NCI-H2171 (cell line): ENCODE data around the gene NEDD8.
"Not testable (repeated sequence)": the region's sequence is repeated elsewhere in the genome, so short reads cannot be mapped to it uniquely, and the experiment has no call there.

Source experiments
- DNase-seq: peaks from one replicate; lab custom pipeline; 2025; lab: John Stamatoyannopoulos, UW

NEDD8 gene

DNA sequence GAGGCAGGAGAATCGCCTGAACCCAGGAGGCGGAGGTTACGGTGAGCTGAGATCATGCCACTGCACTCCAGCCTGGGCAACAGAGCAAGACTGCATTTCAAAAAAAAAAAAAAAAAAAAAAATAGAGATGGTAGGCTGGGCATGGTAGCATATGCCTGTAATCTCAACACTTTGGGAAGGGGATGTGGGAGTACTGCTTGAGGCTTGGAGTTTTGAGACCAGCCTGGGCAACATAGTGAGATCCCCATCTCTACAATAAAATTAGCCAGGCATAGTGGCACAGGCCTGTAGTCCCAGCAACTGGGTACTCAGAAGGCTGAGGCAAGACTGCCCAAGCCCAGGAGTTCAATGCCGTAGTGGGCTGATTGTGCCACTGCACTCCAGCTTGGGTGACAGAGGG is 9.2 kb downstream of the NEDD8 start:
- DNase-seq = not testable (repeated sequence)

GRCh38 chr14:24219521-24219920 is 12.6 kb downstream of the NEDD8 start:
- no peak for DNase-seq

- DNase-seq = no peak
Measured at GRCh38 chr14:24219080-24219479, 13.1 kb downstream of the NEDD8 start.

DNA sequence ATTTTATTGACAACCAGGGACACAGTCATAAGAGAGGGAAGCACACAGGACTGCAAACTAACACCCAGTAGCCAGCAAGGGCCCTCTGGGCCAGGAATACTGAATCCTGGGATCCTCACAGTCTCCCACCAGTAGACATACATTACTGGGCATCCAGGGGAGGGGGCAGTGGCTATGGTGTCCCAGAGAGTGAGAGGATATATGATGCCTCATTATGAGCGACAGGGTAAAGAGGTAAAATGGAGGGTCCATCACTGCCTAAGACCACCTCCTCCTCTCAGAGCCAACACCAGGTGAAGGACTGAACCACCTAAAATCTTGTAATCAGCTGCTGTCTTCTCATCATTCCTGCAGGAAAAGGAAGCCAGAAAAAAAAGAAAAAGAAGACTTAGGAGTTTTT is 15.3 kb downstream of the NEDD8 start:
- not testable (repeated sequence) for DNase-seq

- no peak for DNase-seq
Measured at GRCh38 chr14:24216345-24216699, 15.8 kb downstream of the NEDD8 start.

- peak; percentile 89 for DNase-seq
Measured at GRCh38 chr14:24215495-24216344, 16.4 kb downstream of the NEDD8 start, which contains the start of gene MDP1. MDP1 (minus strand) TSS chr14:24216066; CDS start chr14:24215955, 111 bp downstream.

- no peak for DNase-seq
Measured at GRCh38 chr14:24213866-24214662, 18.1 kb downstream of the NEDD8 start.

GRCh38 chr14:24212924-24213865 is 19.0 kb downstream of the NEDD8 start, which contains the start of gene CHMP4A:
CHMP4A (minus strand) TSS chr14:24213488; CDS start chr14:24213439, 49 bp downstream.
- peak; percentile 99 for DNase-seq

DNA sequence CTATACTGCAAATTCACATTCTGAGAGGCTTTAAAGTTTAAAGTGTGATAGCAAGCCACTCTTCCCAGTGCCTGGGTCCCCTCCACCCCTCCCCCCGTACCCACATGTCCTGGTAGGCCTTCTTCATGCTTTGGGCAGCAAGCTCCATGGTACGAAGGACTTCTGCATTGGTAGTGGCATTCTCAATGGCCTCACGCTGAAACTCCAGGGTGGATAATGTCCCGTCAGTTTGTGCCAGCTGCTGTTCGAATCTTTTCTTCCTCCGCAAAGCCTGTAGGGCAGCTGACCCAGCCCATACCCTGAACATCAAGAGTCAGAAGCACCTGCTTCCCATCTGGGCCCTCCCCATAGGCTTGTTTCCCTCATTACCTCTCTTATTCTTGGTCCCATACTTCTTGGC is 20.9 kb downstream of the NEDD8 start:
- no peak for DNase-seq

DNA sequence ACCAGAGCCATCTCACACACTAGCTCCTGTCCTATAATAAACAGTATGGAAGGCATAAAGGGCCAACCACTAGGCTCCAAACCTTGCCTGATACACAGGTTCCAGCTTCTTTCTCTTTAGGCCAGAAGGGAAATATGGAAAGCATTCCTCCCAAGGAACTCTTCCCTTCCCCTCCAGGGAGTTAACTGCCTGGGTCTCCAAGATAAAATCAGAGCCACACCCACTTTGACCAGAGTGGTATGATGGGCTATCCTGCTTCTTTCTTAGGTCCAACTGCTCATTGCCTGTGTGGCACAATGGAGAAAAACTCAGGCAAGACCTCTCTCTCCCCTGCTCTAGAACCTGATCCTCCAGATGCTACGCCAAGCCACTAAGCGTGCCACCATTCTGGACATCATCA is 24.5 kb downstream of the NEDD8 start:
- DNase-seq = no peak

DNA sequence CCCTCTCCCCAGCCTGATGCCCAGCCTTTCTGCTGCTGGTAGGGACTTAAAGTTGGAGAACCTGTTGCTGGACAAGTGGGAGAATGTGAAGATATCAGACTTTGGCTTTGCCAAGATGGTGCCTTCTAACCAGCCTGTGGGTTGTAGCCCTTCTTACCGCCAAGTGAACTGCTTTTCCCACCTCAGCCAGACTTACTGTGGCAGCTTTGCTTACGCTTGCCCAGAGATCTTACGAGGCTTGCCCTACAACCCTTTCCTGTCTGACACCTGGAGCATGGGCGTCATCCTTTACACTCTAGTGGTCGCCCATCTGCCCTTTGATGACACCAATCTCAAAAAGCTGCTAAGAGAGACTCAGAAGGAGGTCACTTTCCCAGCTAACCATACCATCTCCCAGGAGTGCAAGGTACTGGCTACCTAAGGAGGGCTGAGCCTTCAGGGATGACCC is 25.0 kb downstream of the NEDD8 start:
- DNase-seq = no peak

DNA sequence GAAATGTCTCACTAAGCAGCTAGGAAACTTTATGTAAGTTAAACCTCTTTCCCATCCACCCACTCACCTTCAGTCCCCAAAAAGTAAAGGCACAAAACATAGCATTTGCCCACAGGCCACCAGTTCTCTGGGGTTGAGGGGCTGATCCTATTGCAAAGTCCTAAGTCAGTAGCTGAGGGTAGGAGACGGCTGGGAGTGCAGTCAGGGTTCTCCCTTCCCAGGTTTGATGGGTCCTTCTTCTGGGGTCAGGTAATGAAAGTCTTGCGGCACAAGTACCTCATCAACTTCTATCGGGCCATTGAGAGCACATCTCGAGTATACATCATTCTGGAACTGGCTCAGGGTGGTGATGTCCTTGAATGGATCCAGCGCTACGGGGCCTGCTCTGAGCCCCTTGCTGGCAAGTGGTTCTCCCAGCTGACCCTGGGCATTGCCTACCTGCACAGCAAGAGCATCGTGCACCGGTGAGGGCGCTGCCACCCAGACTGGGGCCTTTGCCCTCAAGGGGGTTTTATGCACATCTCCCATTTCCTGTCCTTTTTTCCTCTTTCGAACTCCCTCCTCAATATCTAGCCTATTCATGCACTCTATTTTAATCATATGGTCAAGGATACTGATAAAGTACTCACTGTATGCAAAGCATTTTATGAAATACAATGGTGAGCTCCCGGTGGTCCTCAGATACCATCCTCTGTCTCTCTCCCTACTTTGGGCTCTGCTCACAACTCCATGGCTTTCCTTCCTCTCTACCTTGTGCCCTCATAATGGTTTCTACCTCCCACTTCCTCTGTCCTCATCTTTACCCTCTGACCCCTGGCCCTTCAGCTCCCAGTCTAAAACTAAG is 25.7 kb downstream of the NEDD8 start:
- no peak for DNase-seq

DNA sequence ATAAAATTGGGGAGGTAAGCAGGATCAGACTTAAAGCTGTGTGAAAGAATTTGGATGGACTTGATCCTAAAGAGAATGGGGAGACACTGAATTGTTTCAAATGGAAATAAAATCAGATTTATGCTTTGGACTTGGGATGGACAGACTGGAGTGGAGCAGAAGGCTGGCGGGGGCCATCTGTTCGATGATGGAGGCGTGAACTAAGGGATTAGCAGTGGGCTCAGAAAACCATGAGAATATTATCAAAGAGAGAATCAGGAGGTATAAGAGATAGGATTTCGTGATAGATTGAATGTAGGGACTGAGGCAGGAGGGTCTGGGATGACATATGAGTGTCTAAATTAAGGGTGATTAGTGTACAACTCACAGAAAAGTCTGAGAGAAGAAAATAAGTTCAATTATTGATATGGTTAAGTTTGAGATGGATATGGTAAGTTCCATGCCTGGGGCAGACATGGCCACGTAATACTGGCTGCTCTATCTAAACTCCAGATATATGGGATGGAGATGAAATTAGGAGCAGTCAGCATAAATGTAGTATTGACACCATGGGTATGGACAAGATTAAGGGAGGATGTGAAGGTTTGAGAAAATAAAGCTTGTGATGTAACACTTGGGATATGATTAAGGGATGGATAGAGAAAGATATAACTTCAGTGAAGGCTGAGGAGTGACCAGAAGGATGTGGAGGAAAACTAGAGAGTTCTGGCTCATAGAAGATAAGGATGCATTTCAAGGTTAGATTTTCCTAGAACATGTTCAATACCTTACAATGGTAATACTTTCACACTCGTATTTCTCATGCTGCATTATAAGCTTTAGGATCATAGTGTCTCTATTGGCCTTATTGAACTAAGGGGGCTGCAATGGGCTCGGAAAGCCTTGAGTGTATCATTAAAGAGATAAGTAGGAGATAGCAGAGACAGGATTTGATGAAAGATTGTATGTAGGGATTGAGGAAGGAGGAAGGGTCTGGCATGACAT is 27.7 kb downstream of the NEDD8 start:
- DNase-seq = no peak

DNA sequence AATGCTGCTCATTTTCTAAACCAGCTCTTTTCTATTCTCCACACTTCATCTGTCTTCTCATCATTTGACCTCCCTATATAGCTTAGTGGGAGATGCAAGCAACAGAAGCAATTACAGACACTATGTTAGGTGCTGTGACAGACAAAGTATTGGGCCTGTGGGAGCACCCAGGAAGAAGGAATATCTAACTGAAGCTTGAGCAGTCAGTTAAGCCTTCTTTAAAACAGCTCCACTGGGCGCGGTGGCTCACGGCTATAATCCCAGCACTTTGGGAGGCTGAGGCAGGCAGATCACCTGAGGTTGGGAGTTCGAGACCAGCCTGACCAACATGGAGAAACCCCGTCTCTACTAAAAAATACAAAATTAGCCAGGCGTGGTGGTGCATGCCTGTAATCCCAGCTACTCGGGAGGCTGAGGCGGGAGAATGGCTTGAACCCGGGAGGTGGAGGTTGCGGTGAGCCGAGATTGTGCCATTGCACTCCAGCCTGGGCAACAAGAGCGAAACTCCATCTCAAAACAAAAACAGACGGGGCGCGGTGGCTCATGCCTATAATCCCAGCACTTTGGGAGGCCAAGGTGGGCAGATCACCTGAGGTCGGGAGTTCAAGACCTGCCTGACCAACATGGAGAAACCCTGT is 28.8 kb downstream of the NEDD8 start:
- DNase-seq = not testable (repeated sequence)

- not testable (repeated sequence) for DNase-seq
Measured at GRCh38 chr14:24202538-24202937, 29.6 kb downstream of the NEDD8 start.

- no peak for DNase-seq
Measured at GRCh38 chr14:24198814-24199524, 33.2 kb downstream of the NEDD8 start.

DNA sequence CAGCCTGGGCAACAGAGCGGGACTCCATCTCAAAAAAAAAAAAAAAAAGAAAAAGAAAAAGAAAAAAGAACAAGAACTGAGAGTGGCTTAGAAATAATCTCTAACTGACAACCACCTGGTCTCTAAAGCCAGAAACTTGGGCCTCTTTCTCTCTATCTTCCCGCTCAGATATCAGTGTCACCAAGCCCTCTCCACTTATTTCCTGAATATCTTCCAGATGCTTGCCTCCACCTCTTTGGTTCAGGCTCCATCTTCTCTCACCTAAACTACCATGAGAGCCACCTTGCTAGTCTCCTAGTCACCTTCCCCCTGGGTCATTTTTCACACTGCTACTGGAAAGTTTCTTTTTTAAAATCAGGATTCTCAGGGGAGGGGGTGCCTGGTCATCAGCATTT is 35.1 kb downstream of the NEDD8 start:
- DNase-seq = no peak
